ENCODE results near the gene RAB35.

RAB35 gene

GRCh38 chr12:120102189-120103043, 14.1 kb downstream of the RAB35 start:
- H3K27ac ChIP-seq = peak overlapping the region; percentile 61; the same call in 1 of the 2 replicates

GRCh38 chr12:120101617-120102016, 14.9 kb downstream of the RAB35 start:
- H3K27ac ChIP-seq = peak overlapping the region; percentile 61

More at GRCh38 chr12:120102189-120103043, 14.1 kb downstream of the RAB35 start:
- no peak for TF ChIP-seq CTCF (conservative IDR thresholded peaks at IDR 0.05)

GRCh38 chr12:120101182-120101581, 15.4 kb downstream of the RAB35 start:
- peak overlapping the region; percentile 61 for H3K27ac ChIP-seq
- TF ChIP-seq CTCF (conservative IDR thresholded peaks at IDR 0.05) = no peak

More at GRCh38 chr12:120101617-120102016, 14.9 kb downstream of the RAB35 start:
- no peak for TF ChIP-seq CTCF (conservative IDR thresholded peaks at IDR 0.05)

GRCh38 chr12:120100630-120101029, 15.9 kb downstream of the RAB35 start:
- TF ChIP-seq CTCF (conservative IDR thresholded peaks at IDR 0.05) = no peak
- peak overlapping the region; percentile 61 for H3K27ac ChIP-seq

GRCh38 chr12:120099738-120100137, 16.8 kb downstream of the RAB35 start:
- no peak overlapping the region for H3K27ac ChIP-seq
- no peak for TF ChIP-seq CTCF (conservative IDR thresholded peaks at IDR 0.05)

- H3K27ac ChIP-seq = no peak overlapping the region
These were observed 17.6 kb downstream of the RAB35 start for GRCh38 chr12:120098756-120099470.

More at GRCh38 chr12:120098756-120099470, 17.6 kb downstream of the RAB35 start:
- no peak for TF ChIP-seq CTCF (conservative IDR thresholded peaks at IDR 0.05)
